H1 (cell line): Measurements from ENCODE around the gene TEKT3. TPM values are rescaled to one million over a fixed set of nuclear protein-coding genes. Genes with fewer than 3 reads are reported as not detected.

Experiments
- CTCF ChIA-PET: fragments of 300-600 bp; sonication (Branson Sonifier 250); formaldehyde crosslinking; loops from one replicate; lab custom pipeline; 2021; ENCODE audit not compliant: partially characterized antibody; lab: Charles Lee
- POLR2A ChIA-PET: fragments of 300-600 bp; sonication (Branson Sonifier 250); formaldehyde crosslinking; loops from one replicate; lab custom pipeline; 2021; ENCODE audit warnings: inconsistent platforms; ENCODE audit not compliant: partially characterized antibody; lab: Charles Lee
- DNase-seq, 2 experiments: peaks; one replicate each; pipeline versions ENCODE4 v3.0.0 to v3.0.0-alpha.2; 2010 to 2022; ENCODE audit warnings: low spot score in 2 of 2, low read depth in 1 of 2, mixed read lengths in 1 of 2
- FAIRE-seq: peaks from 2 replicates; lab custom pipeline; 2011; peaks lifted over from hg19 to GRCh38; lab: Jason Lieb, UNC
- H2AFZ ChIP-seq: 2 replicates; pipeline ENCODE4 v1.8.1; 2012; ENCODE audit warnings: low read length, inconsistent platforms
- H2AK5ac ChIP-seq: 2 replicates; pipeline ENCODE4 v1.6.1; 2013; ENCODE audit warnings: low read depth, low read length
- H2BK120ac ChIP-seq: replicated peaks from 2 replicates; pipeline ENCODE3; 2013; ENCODE audit warnings: low read depth, low read length, inconsistent platforms
- H2BK12ac ChIP-seq: 2 replicates; pipeline ENCODE4 v1.6.1; 2013; ENCODE audit warnings: low read depth, low read length
- H2BK15ac ChIP-seq: 2 replicates; pipeline ENCODE4 v1.6.1; 2013; ENCODE audit warnings: low read length
- H2BK20ac ChIP-seq: 2 replicates; pipeline ENCODE4 v1.6.1; 2013; ENCODE audit warnings: low read length
- H2BK5ac ChIP-seq: 2 replicates; pipeline ENCODE4 v1.6.1; 2013; ENCODE audit warnings: low read depth, low read length
- H3K14ac ChIP-seq: 2 replicates; pipeline ENCODE4 v1.6.1; 2013; ENCODE audit warnings: inconsistent platforms; ENCODE audit not compliant: insufficient read length
- H3K18ac ChIP-seq: 2 replicates; pipeline ENCODE4 v1.6.1; 2013; ENCODE audit warnings: low read length; ENCODE audit errors: extremely low read depth
- H3K23ac ChIP-seq: 2 replicates; pipeline ENCODE4 v1.6.1; 2013; ENCODE audit warnings: inconsistent platforms; ENCODE audit not compliant: insufficient read length
- H3K23me2 ChIP-seq: 2 replicates; pipeline ENCODE4 v1.6.1; 2013; ENCODE audit warnings: low read depth, low read length
- H3K27ac ChIP-seq: 2 replicates; pipeline ENCODE4 v1.6.1; 2011; ENCODE audit warnings: low read depth, low read length, inconsistent platforms
- H3K27me3 ChIP-seq, 4 experiments: replicated peaks in 1 of 4; 1 replicate in 1 of 4; 2 replicates in 3 of 4; pipeline versions ENCODE4 v1.6.1 to v1.8.1; 2011 to 2013; ENCODE audit warnings: low read length in 3 of 4, mild to moderate bottlenecking in 3 of 4, inconsistent platforms in 2 of 4, mixed read lengths in 2 of 4, moderate library complexity in 1 of 4; ENCODE audit not compliant: control insufficient read depth in 3 of 4, insufficient read depth in 3 of 4; ENCODE audit errors: extremely low read depth in 1 of 4
- H3K36me3 ChIP-seq, 4 experiments: 2 replicates each; pipeline versions ENCODE4 v1.6.1 to v1.8.1; 2011 to 2013; ENCODE audit warnings: mild to moderate bottlenecking in 4 of 4, low read length in 3 of 4, moderate library complexity in 2 of 4, control low read depth in 1 of 4, inconsistent platforms in 1 of 4; ENCODE audit not compliant: insufficient read depth in 4 of 4, control insufficient read depth in 2 of 4
- H3K4ac ChIP-seq: replicated peaks from 2 replicates; pipeline ENCODE3; 2013; ENCODE audit warnings: low read length, low read depth, mixed read lengths, inconsistent platforms; ENCODE audit not compliant: insufficient read length
- H3K4me1 ChIP-seq, 4 experiments: replicated peaks in 1 of 4; 1 replicate in 1 of 4; 2 replicates in 3 of 4; pipeline versions ENCODE4 v1.6.1 to v1.8.1; 2011 to 2013; ENCODE audit warnings: low read length in 3 of 4, inconsistent platforms in 2 of 4, mixed read lengths in 1 of 4; ENCODE audit not compliant: insufficient read depth in 4 of 4, control insufficient read depth in 3 of 4
- H3K4me2 ChIP-seq, 2 experiments: 2 replicates each; pipeline versions ENCODE4 v1.6.1 to v1.8.1; 2011 to 2013; ENCODE audit warnings: low read depth in 2 of 2, low read length in 2 of 2, control low read depth in 1 of 2, inconsistent platforms in 1 of 2, mild to moderate bottlenecking in 1 of 2; ENCODE audit not compliant: insufficient read depth in 1 of 2
- H3K4me3 ChIP-seq, 4 experiments: fragments of 200-600, 300-600 bp in 1 of 4; sonication (generic), shearing (Covaris generic), sonication (Bioruptor Twin) in 1 of 4; 2 replicates each; pipeline versions ENCODE4 v1.5.1 to v1.8.1; 2011 to 2016; ENCODE audit warnings: low read length in 4 of 4, low read depth in 3 of 4, control low read depth in 2 of 4, inconsistent platforms in 2 of 4, mild to moderate bottlenecking in 2 of 4, mixed read lengths in 1 of 4, moderate library complexity in 1 of 4; ENCODE audit not compliant: insufficient read depth in 2 of 4; ENCODE audit errors: extremely low read depth in 1 of 4
- H3K56ac ChIP-seq: replicated peaks from 2 replicates; pipeline ENCODE3; 2013; ENCODE audit warnings: low read depth, mild to moderate bottlenecking, mixed read lengths, low read length, inconsistent platforms; ENCODE audit not compliant: insufficient read length
- H3K79me1 ChIP-seq: 2 replicates; pipeline ENCODE4 v1.6.1; 2013; ENCODE audit warnings: low read depth, low read length, control low read depth
- H3K79me2 ChIP-seq, 2 experiments: 2 replicates each; pipeline versions ENCODE4 v1.6.1 to v1.8.1; 2012 to 2013; ENCODE audit warnings: low read length in 2 of 2, mild to moderate bottlenecking in 2 of 2, inconsistent platforms in 1 of 2; ENCODE audit not compliant: insufficient read depth in 2 of 2, control insufficient read depth in 1 of 2
- H3K9ac ChIP-seq, 4 experiments: replicated peaks in 1 of 4; 1 replicate in 1 of 4; 2 replicates in 3 of 4; pipeline versions ENCODE4 v1.6.1 to v1.8.1; 2011 to 2013; ENCODE audit warnings: low read depth in 3 of 4, low read length in 3 of 4, control low read depth in 2 of 4, mild to moderate bottlenecking in 2 of 4, moderate library complexity in 2 of 4, inconsistent platforms in 1 of 4; ENCODE audit errors: extremely low read depth in 1 of 4
- H3K9me3 ChIP-seq, 2 experiments: 2 replicates each; pipeline versions ENCODE4 v1.6.1 to v1.8.1; 2012 to 2013; ENCODE audit warnings: mild to moderate bottlenecking in 2 of 2, moderate library complexity in 2 of 2, control low read depth in 1 of 2, inconsistent platforms in 1 of 2, low read depth in 1 of 2, low read length in 1 of 2, mixed read lengths in 1 of 2; ENCODE audit not compliant: insufficient read depth in 2 of 2
- H4K20me1 ChIP-seq, 2 experiments: replicated peaks in 1 of 2; 2 replicates each; pipeline versions ENCODE3 to v1.8.1; 2011 to 2013; ENCODE audit warnings: inconsistent platforms in 2 of 2, low read length in 2 of 2, mild to moderate bottlenecking in 1 of 2; ENCODE audit not compliant: insufficient read depth in 2 of 2, control insufficient read depth in 1 of 2
- H4K5ac ChIP-seq: 2 replicates; pipeline ENCODE4 v1.6.1; 2013; ENCODE audit warnings: low read length, low read depth, mixed read lengths, inconsistent platforms; ENCODE audit not compliant: insufficient read length
- H4K8ac ChIP-seq: 2 replicates; pipeline ENCODE4 v1.8.0; 2013; ENCODE audit warnings: mild to moderate bottlenecking, moderate library complexity, low read length, inconsistent platforms; ENCODE audit not compliant: insufficient read depth; ENCODE audit errors: extremely low read depth
- H4K91ac ChIP-seq: replicated peaks from 2 replicates; pipeline ENCODE3; 2013; ENCODE audit warnings: low read length, mixed read lengths, inconsistent platforms; ENCODE audit not compliant: insufficient read length
- CBX8 ChIP-seq: fragments of 300-800, 300-1000 bp; sonication (generic); IDR thresholded peaks from 2 replicates; pipeline ENCODE4 v1.7.1; 2016; ENCODE audit warnings: low read depth, low read length, borderline replicate concordance
- FOSL1 ChIP-seq: IDR thresholded peaks from 2 replicates; pipeline ENCODE4 v1.6.1; 2011; ENCODE audit warnings: mild to moderate bottlenecking, low read depth, low read length, moderate library complexity; ENCODE audit not compliant: insufficient read depth
- GTF2F1 ChIP-seq: IDR thresholded peaks from 2 replicates; pipeline ENCODE4 v1.6.1; 2012; ENCODE audit warnings: low read depth, low read length, improper control_type of control experiment, borderline replicate concordance
- SP4 ChIP-seq: IDR thresholded peaks from 2 replicates; pipeline ENCODE4 v1.6.1; 2012; ENCODE audit warnings: low read length, inconsistent platforms
- SRF ChIP-seq: IDR thresholded peaks from 2 replicates; pipeline ENCODE4 v1.6.1; 2011; ENCODE audit warnings: mild to moderate bottlenecking, low read depth, low read length, moderate library complexity
- YY1 ChIP-seq: IDR thresholded peaks from 2 replicates; pipeline ENCODE4 v1.6.1; 2011; ENCODE audit warnings: low read depth, mild to moderate bottlenecking, low read length
- WGBS, 2 experiments: shearing (Covaris generic) in 1 of 2; methylation state at CpG; one replicate each; pipeline versions ENCODE4 v1.1.6 to v1.1.7; 2013 to 2015; ENCODE audit warnings: low lambda C conversion rate in 2 of 2, mixed read lengths in 2 of 2, inconsistent platforms in 1 of 2, low coverage in 1 of 2, missing lambda C conversion rate in 1 of 2; ENCODE audit not compliant: insufficient replicate concordance in 2 of 2, insufficient coverage in 1 of 2, insufficient read length in 1 of 2; ENCODE audit errors: extremely low coverage in 1 of 2, missing lambda C conversion rate in 1 of 2; 5-methylcytosine and 5-hydroxymethylcytosine counted together
- polyA plus RNA-seq, 7 experiments: library from polyadenylated mRNA; depleted of rRNA in 3 of 7; stranded (reverse) in 5 of 7; unstranded in 2 of 7; fragments of >200 nt in 5 of 7; fragments of 200-250 nt in 2 of 7; gene quantifications; 1 replicate in 5 of 7; 2 replicates in 1 of 7; 4 replicates in 1 of 7; pipeline versions ENCODE4 v1.2.1 to v1.2.3, GENCODE V29; 2011 to 2013; ENCODE audit warnings: missing spikeins in 2 of 7, mixed read lengths in 2 of 7
- total RNA-seq: library from RNA; stranded (reverse); fragmentation: NEBNext Ultra II Directional; extraction: Animal tissue kit (Norgen Biotek cat#: 25700); gene quantifications from 2 replicates; pipeline ENCODE4 v1.2.1, GENCODE V29; 2021

The TEKT3 gene
- total and polyA plus RNA-seq, 2 of the 8 experiments (the other 6 are each of a cell fraction or from before 2014, with no cell fraction given): 2.2 to 2.9 TPM

DNA sequence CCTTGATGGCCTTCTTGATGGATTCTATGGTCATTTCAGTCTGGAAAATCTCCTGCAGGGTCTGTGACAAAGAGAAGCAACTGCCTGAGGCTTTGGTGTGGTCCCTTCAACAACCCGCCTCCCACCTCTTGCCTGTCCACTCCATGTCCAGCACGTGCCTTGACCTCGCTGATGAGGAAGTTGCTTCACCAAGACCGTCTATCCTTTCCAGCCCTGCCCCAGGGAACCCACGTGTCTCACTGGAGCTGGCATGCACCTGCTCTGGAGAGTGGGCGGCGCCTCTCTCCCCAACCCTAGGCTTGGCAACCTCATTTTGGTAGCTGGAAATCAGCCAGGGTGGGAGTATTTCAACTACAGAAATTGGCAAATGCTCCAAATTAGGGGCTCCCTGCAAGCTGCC, 32.6 kb downstream of the TEKT3 start:
- H3K56ac ChIP-seq: no peak overlapping the region
- no peaks in the 10 kb centered on the region for H3K79me2 ChIP-seq
- no peak overlapping the region for H3K14ac ChIP-seq
- H4K8ac ChIP-seq: no peak overlapping the region
- no peak overlapping the region for H3K27ac ChIP-seq
- DNase-seq (no peak), FAIRE-seq (no peak)
- no peak overlapping the region for H4K5ac ChIP-seq
- no peaks in the 10 kb centered on the region for H3K27me3 ChIP-seq
- TF ChIP-seq SRF (no peak), CBX8 (no peak), YY1 (no peak), FOSL1 (no peak), SP4 (no peak), GTF2F1 (no peak)
- H3K23me2 ChIP-seq: no peaks in the 10 kb centered on the region
- H3K79me1 ChIP-seq: no peaks in the 10 kb centered on the region
- H2AFZ ChIP-seq: no peak overlapping the region
- H3K4ac ChIP-seq: no peak overlapping the region
- WGBS, 2 experiments: 87% methylated on average over 7 of the region's 7 CpGs; no CpG with 5 or more reads in 1 of the 2 experiments
- H4K91ac ChIP-seq: no peak overlapping the region
- H4K20me1 ChIP-seq: no peaks in the 10 kb centered on the region
- H2BK5ac ChIP-seq: no peak overlapping the region
- no peak overlapping the region for H2BK15ac ChIP-seq
- no peaks in the 10 kb centered on the region for H3K36me3 ChIP-seq
- no peak overlapping the region for H3K23ac ChIP-seq
- H2BK120ac ChIP-seq: no peak overlapping the region
- H3K9me3 ChIP-seq: no peaks in the 10 kb centered on the region
- no peak overlapping the region for H2AK5ac ChIP-seq
- no peak overlapping the region for H3K18ac ChIP-seq
- POLR2A ChIA-PET: no interaction called here
- no peaks in the 10 kb centered on the region for H3K4me1 ChIP-seq
- no peak overlapping the region for H3K4me2 ChIP-seq
- H2BK12ac ChIP-seq: no peak overlapping the region
- no peak overlapping the region for H2BK20ac ChIP-seq
- H3K9ac ChIP-seq: no peak overlapping the region
- no peak overlapping the region for H3K4me3 ChIP-seq
- CTCF ChIA-PET: interaction anchor here (0.6 to 1.3 kb wide), 2 partner anchors 10 to 181 kb away, joined by 3 read pairs; no protein-coding TSS in a partner anchor
